Panc1 (cell line): Measurements from ENCODE around the gene FSIP1. TPM values are rescaled to one million over a fixed set of nuclear protein-coding genes. Genes with fewer than 3 reads are reported as not detected.

Experiments used
- ATAC-seq: fragments of 200-7000 bp; cut with Tn5 transposase; 2 replicates; pipeline ENCODE4 v1.9.1; 2020; ENCODE audit warnings: mild to moderate bottlenecking, moderate library complexity
- BruUV-seq: library from RNA; stranded (reverse); fragments of 400-500 nt; replicated peaks from 2 replicates; lab custom pipeline; 2021; lab: Mats Ljungman, UMichigan
- CTCF ChIA-PET: fragments of 300-600 bp; sonication (Branson Sonifier 250); formaldehyde crosslinking; loops from one replicate; lab custom pipeline; 2022; ENCODE audit warnings: antibody characterized with exemption; lab: Charles Lee
- POLR2A ChIA-PET: fragments of 300-600 bp; sonication (Branson Sonifier 250); formaldehyde crosslinking; loops from one replicate; lab custom pipeline; 2022; ENCODE audit warnings: antibody characterized with exemption; lab: Charles Lee
- DNase-seq: peaks from one replicate; pipeline ENCODE4 v3.0.0-alpha.2; 2010; ENCODE audit warnings: low read depth, low spot score
- H3K27ac ChIP-seq: 2 replicates; pipeline ENCODE4 v1.5.1; 2011; ENCODE audit warnings: mild to moderate bottlenecking, low read length, inconsistent platforms
- H3K27me3 ChIP-seq: fragments of 200-500 bp; sonication (Bioruptor generic); 2 replicates; pipeline ENCODE4 v1.6.0; 2014; ENCODE audit warnings: low read length, inconsistent platforms; ENCODE audit not compliant: control insufficient read depth, insufficient read depth
- H3K36me3 ChIP-seq: fragments of 200-500 bp; sonication (Bioruptor generic); 2 replicates; pipeline ENCODE4 v1.5.1; 2014; ENCODE audit warnings: inconsistent platforms, mild to moderate bottlenecking, low read length, moderate library complexity; ENCODE audit not compliant: control insufficient read depth, insufficient read depth
- H3K4me1 ChIP-seq: 2 replicates; pipeline ENCODE4 v1.5.1; 2011; ENCODE audit warnings: inconsistent platforms, mild to moderate bottlenecking, low read length, moderate library complexity; ENCODE audit not compliant: control insufficient read depth, insufficient read depth
- H3K4me3 ChIP-seq, 2 experiments: 2 replicates each; pipeline ENCODE4 v1.5.1; 2011 to 2012; ENCODE audit warnings: low read depth in 2 of 2, low read length in 2 of 2, mild to moderate bottlenecking in 2 of 2, inconsistent platforms in 1 of 2, moderate library complexity in 1 of 2
- H3K9me3 ChIP-seq: fragments of 200-500 bp; sonication (Bioruptor generic); 2 replicates; pipeline ENCODE4 v1.5.1; 2014; ENCODE audit warnings: low read depth, mild to moderate bottlenecking, inconsistent platforms, low read length, moderate library complexity; ENCODE audit not compliant: control insufficient read depth, insufficient read depth
- POLR2AphosphoS5 ChIP-seq: IDR thresholded peaks from 2 replicates; pipeline ENCODE4 v1.6.1; 2012; ENCODE audit warnings: mild to moderate bottlenecking, low read depth, low read length, moderate library complexity
- SIN3A ChIP-seq: IDR thresholded peaks from 2 replicates; pipeline ENCODE4 v1.6.1; 2012; ENCODE audit warnings: low read depth, mild to moderate bottlenecking, low read length, moderate library complexity, borderline replicate concordance; ENCODE audit not compliant: insufficient read depth
- TCF7L2 ChIP-seq: IDR thresholded peaks from 2 replicates; pipeline ENCODE4 v1.6.1; 2011; ENCODE audit warnings: mild to moderate bottlenecking, low read depth, low read length, inconsistent platforms
- in situ Hi-C: cut with HindIII; loops from 2 replicates; pipeline ENCODE4 v1.10.0; 2016; ENCODE audit warnings: low sequenced_read_pairs, low pct_unique_long_range_greater_than_20kb
- intact Hi-C: fragments of 100-400 bp; cut with micrococcal nuclease; formaldehyde crosslinking; loops from one replicate; pipeline ENCODE4 v1.10.0; 2022; ENCODE audit not compliant: unreplicated experiment
- total RNA-seq: library from RNA; stranded (reverse); gene quantifications from one replicate; pipeline ENCODE4 v1.2.1, GENCODE V29; 2021; ENCODE audit not compliant: unreplicated experiment
- TF ChIP-seq, protein P1 (sequence below): fragments of 450-650 bp; IDR thresholded peaks from 2 replicates; pipeline ENCODE4 v1.5.1; 2017; ENCODE audit warnings: mild to moderate bottlenecking
- TF ChIP-seq, protein P2 (sequence below), 2 experiments: IDR thresholded peaks; 2 replicates each; pipeline ENCODE4 v1.6.1; 2011 to 2012; ENCODE audit warnings: low read depth in 2 of 2, control low read depth in 1 of 2, low read length in 1 of 2, mild to moderate bottlenecking in 1 of 2, moderate library complexity in 1 of 2; ENCODE audit not compliant: insufficient read depth in 1 of 2

The FSIP1 gene
- total RNA-seq, 1 experiment from 2014 or later = 1.4 TPM

DNA sequence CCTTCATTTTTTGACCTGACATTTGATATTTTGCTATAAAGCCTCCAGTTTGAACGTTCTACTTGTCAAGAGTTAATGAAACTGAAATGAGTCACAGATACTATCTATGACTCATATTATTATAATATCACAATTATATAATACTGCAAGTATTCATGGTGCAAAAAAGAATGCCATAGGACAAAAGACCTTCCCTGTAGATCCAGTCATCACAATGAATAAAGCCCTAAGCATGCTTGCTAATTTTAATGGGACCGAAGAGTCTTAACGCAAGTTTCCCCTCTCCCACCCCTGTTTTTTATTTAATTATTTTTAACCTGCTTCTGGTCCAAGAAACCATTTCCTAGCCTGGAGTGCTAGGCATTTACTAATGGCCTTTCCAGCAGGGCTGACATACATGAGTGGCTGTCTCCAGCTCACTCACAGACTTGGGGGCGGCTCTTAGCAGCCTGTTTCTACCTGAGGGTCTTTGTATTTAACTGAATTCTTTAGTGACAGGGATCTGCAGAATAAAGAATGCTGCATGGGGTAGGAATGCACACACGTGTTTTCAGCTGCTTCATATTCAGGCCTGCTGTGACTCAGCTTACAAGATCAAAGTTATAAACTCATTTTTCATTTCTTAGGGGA, 140.5 kb downstream of the FSIP1 start:
- intact Hi-C loops (no loop called here), in situ Hi-C loops (no loop called here)
- no peak overlapping the region for H3K4me3 ChIP-seq
- H3K9me3 ChIP-seq = no peaks in the 10 kb centered on the region
- POLR2A ChIA-PET = no interaction called here
- no peaks in the 10 kb centered on the region for H3K27me3 ChIP-seq
- no peak overlapping the region for H3K27ac ChIP-seq
- CTCF ChIA-PET = no interaction called here
- TF ChIP-seq POLR2AphosphoS5 (no peak), SIN3A (no peak), TCF7L2 (no peak)
- TF ChIP-seq, protein P1, sequence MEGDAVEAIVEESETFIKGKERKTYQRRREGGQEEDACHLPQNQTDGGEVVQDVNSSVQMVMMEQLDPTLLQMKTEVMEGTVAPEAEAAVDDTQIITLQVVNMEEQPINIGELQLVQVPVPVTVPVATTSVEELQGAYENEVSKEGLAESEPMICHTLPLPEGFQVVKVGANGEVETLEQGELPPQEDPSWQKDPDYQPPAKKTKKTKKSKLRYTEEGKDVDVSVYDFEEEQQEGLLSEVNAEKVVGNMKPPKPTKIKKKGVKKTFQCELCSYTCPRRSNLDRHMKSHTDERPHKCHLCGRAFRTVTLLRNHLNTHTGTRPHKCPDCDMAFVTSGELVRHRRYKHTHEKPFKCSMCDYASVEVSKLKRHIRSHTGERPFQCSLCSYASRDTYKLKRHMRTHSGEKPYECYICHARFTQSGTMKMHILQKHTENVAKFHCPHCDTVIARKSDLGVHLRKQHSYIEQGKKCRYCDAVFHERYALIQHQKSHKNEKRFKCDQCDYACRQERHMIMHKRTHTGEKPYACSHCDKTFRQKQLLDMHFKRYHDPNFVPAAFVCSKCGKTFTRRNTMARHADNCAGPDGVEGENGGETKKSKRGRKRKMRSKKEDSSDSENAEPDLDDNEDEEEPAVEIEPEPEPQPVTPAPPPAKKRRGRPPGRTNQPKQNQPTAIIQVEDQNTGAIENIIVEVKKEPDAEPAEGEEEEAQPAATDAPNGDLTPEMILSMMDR = no peak
- TF ChIP-seq, protein P2, sequence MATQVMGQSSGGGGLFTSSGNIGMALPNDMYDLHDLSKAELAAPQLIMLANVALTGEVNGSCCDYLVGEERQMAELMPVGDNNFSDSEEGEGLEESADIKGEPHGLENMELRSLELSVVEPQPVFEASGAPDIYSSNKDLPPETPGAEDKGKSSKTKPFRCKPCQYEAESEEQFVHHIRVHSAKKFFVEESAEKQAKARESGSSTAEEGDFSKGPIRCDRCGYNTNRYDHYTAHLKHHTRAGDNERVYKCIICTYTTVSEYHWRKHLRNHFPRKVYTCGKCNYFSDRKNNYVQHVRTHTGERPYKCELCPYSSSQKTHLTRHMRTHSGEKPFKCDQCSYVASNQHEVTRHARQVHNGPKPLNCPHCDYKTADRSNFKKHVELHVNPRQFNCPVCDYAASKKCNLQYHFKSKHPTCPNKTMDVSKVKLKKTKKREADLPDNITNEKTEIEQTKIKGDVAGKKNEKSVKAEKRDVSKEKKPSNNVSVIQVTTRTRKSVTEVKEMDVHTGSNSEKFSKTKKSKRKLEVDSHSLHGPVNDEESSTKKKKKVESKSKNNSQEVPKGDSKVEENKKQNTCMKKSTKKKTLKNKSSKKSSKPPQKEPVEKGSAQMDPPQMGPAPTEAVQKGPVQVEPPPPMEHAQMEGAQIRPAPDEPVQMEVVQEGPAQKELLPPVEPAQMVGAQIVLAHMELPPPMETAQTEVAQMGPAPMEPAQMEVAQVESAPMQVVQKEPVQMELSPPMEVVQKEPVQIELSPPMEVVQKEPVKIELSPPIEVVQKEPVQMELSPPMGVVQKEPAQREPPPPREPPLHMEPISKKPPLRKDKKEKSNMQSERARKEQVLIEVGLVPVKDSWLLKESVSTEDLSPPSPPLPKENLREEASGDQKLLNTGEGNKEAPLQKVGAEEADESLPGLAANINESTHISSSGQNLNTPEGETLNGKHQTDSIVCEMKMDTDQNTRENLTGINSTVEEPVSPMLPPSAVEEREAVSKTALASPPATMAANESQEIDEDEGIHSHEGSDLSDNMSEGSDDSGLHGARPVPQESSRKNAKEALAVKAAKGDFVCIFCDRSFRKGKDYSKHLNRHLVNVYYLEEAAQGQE (IDR thresholded peaks at IDR 0.05; ENCODE audit: insufficient read depth in 1 of 2, low read depth in 2 of 2, low read length in 1 of 2) = no peak
- no peaks in the 10 kb centered on the region for H3K4me1 ChIP-seq
- DNase-seq = no peak
- no TSS peak for BruUV-seq
- ATAC-seq = no peak
- H3K36me3 ChIP-seq = no peaks in the 10 kb centered on the region

DNA sequence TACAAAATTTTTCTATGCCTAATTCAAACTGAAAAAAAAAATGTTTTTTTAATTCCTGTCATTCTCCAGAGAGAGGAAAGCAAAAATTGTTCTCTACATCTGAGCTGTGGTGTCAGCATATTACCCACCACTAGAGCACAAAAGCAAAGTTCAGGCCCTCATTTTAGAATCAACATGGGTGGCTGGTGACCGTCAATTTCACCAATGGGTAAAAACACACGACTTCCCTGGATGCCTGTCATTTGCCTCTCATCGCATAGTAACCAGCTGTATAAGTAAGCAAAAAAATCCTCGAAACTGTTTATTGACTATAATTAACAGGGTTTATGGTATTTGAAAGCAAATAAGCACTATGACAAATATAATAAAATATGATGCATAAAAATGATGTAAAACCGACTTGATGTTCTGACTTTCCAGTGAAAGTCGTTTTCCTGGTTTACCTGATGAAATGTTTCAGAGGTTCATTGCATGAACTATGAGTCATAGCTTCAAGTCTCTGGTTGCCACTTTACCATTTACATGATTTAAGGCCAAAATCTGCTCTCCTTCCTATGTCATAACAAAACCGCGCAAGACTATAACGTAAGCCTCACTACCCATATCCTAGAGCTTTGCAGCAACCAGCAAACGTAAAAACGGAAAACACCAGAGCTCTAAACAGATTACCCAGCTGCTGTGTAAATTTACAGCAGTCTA, 141.3 kb downstream of the FSIP1 start:
- H3K27me3 ChIP-seq = no peaks in the 10 kb centered on the region
- intact Hi-C loops = no loop called here
- no TSS peak for BruUV-seq

More for the DNA sequence above, 141.3 kb downstream of the FSIP1 start:
- no peak overlapping the region for H3K4me3 ChIP-seq
- H3K9me3 ChIP-seq = no peaks in the 10 kb centered on the region
- in situ Hi-C loops = no loop called here
- H3K27ac ChIP-seq = no peak overlapping the region
- H3K4me1 ChIP-seq = no peaks in the 10 kb centered on the region
- DNase-seq (no peak), ATAC-seq (no peak)
- TF ChIP-seq POLR2AphosphoS5 = no peak
- TF ChIP-seq, protein P1 = no peak
- no peak for TF ChIP-seq SIN3A
- TF ChIP-seq, protein P2 (IDR thresholded peaks at IDR 0.05; ENCODE audit: insufficient read depth in 1 of 2, low read depth in 2 of 2, low read length in 1 of 2) = no peak
- no peak for TF ChIP-seq TCF7L2
- ChIA-PET POLR2A (interaction anchor here (0.5 kb wide), 1 partner anchor 18 kb away, joined by 4 read pairs; no protein-coding TSS in a partner anchor), CTCF (no interaction called here)
- no peaks in the 10 kb centered on the region for H3K36me3 ChIP-seq
